Activated T-cell treated with anti-CD3 and anti-CD28 coated beads for 1 hour (primary cell): ENCODE results near the gene HOXC11.

ENCODE experiments used
- DNase-seq: peaks from one replicate; pipeline ENCODE4 v3.0.0-alpha.2; 2020; ENCODE audit warnings: low read depth

Gene HOXC11

GRCh38 chr12:54022960-54023884 is 50.3 kb downstream of the HOXC11 start:
- no peak for DNase-seq

- no peak for DNase-seq
Measured at GRCh38 chr12:54024127-54024526, 51.2 kb downstream of the HOXC11 start.

- DNase-seq, result no peak
Measured at GRCh38 chr12:54024581-54025305, 51.8 kb downstream of the HOXC11 start.

- no peak for DNase-seq
Measured at GRCh38 chr12:54025499-54026405, 52.8 kb downstream of the HOXC11 start.

GRCh38 chr12:54026640-54027441 is 53.9 kb downstream of the HOXC11 start:
- no peak for DNase-seq
